ENCODE measurements around the gene GSTT2.
"Not testable (repeated sequence)": the region's sequence is repeated elsewhere in the genome, so short reads cannot be mapped to it uniquely, and the experiment has no call there.

Gene GSTT2

GRCh38 chr22:23997092-23997491, 17.2 kb downstream of the GSTT2 start:
- Histone ChIP-seq H3K9ac (ENCODE audit: low read depth, low read length) (no peak overlapping the region), H3K4me1 (ENCODE audit: insufficient read depth, low read length) (no peaks in the 10 kb centered on the region), H2AFZ (ENCODE audit: low read depth, low read length) (no peak overlapping the region), H4K20me1 (ENCODE audit: insufficient read depth, low read length) (no peaks in the 10 kb centered on the region), H3K4me3 (ENCODE audit: low read depth in 1 of 2, low read length in 2 of 2) (no peak overlapping the region), H3K4me2 (ENCODE audit: insufficient read depth, low read length) (no peak overlapping the region), H3K27ac (ENCODE audit: low read length) (no peak overlapping the region), H3K27me3 (ENCODE audit: insufficient read depth, low read length, poor library complexity) (no peaks in the 10 kb centered on the region), H3K9me3 (ENCODE audit: insufficient read depth, low read length, severe bottlenecking) (no peaks in the 10 kb centered on the region), H3K79me2 (ENCODE audit: insufficient read depth, low read length) (no peaks in the 10 kb centered on the region), H3K36me3 (ENCODE audit: insufficient read depth, low read length) (no peaks in the 10 kb centered on the region)
- no peak for ATAC-seq (ENCODE audit: insufficient read depth, low read depth)
- DNase-seq: no peak
- TF ChIP-seq EZH2 (IDR thresholded peaks at IDR 0.05; ENCODE audit: borderline replicate concordance, low read depth, low read length, severe bottlenecking) (no peak), CTCF (IDR thresholded peaks at IDR 0.05; ENCODE audit: borderline replicate concordance, extremely low read depth, low read length, poor library complexity, severe bottlenecking) (no peak)

GRCh38 chr22:23999779-24000178, 19.8 kb downstream of the GSTT2 start:
- H3K27me3 ChIP-seq (ENCODE audit: insufficient read depth, low read length, poor library complexity); H4K20me1 ChIP-seq (ENCODE audit: insufficient read depth, low read length); H3K36me3 ChIP-seq (ENCODE audit: insufficient read depth, low read length); H3K4me3 ChIP-seq (ENCODE audit: low read depth in 1 of 2, low read length in 2 of 2); H3K9me3 ChIP-seq (ENCODE audit: insufficient read depth, low read length, severe bottlenecking); H3K4me2 ChIP-seq (ENCODE audit: insufficient read depth, low read length); DNase-seq; H2AFZ ChIP-seq (ENCODE audit: low read depth, low read length); H3K4me1 ChIP-seq (ENCODE audit: insufficient read depth, low read length); ATAC-seq (ENCODE audit: insufficient read depth, low read depth); H3K27ac ChIP-seq (ENCODE audit: low read length); H3K9ac ChIP-seq (ENCODE audit: low read depth, low read length); H3K79me2 ChIP-seq (ENCODE audit: insufficient read depth, low read length): not testable (repeated sequence)

- TF ChIP-seq EZH2 (IDR thresholded peaks at IDR 0.05; ENCODE audit: borderline replicate concordance, low read depth, low read length, severe bottlenecking): no peak
- no peak for TF ChIP-seq CTCF (IDR thresholded peaks at IDR 0.05; ENCODE audit: borderline replicate concordance, extremely low read depth, low read length, poor library complexity, severe bottlenecking)
- no peaks in the 10 kb centered on the region for H3K9me3 ChIP-seq (ENCODE audit: insufficient read depth, low read length, severe bottlenecking)
- H4K20me1 ChIP-seq (ENCODE audit: insufficient read depth, low read length): no peaks in the 10 kb centered on the region
- no peak overlapping the region for H3K27ac ChIP-seq (ENCODE audit: low read length)
- H3K4me3 ChIP-seq (ENCODE audit: low read depth in 1 of 2, low read length in 2 of 2): no peak overlapping the region
- ATAC-seq (ENCODE audit: insufficient read depth, low read depth) (no peak), DNase-seq (no peak)
- no peaks in the 10 kb centered on the region for H3K4me1 ChIP-seq (ENCODE audit: insufficient read depth, low read length)
- no peak overlapping the region for H3K4me2 ChIP-seq (ENCODE audit: insufficient read depth, low read length)
- no peaks in the 10 kb centered on the region for H3K36me3 ChIP-seq (ENCODE audit: insufficient read depth, low read length)
- no peaks in the 10 kb centered on the region for H3K27me3 ChIP-seq (ENCODE audit: insufficient read depth, low read length, poor library complexity)
- H3K79me2 ChIP-seq (ENCODE audit: insufficient read depth, low read length): no peaks in the 10 kb centered on the region
- H2AFZ ChIP-seq (ENCODE audit: low read depth, low read length): no peak overlapping the region
- no peak overlapping the region for H3K9ac ChIP-seq (ENCODE audit: low read depth, low read length)
Measured at GRCh38 chr22:24001314-24001713, 21.4 kb downstream of the GSTT2 start.

GRCh38 chr22:24002272-24002671, 22.3 kb downstream of the GSTT2 start:
- H4K20me1 ChIP-seq (ENCODE audit: insufficient read depth, low read length): no peaks in the 10 kb centered on the region
- H3K4me2 ChIP-seq (ENCODE audit: insufficient read depth, low read length): no peak overlapping the region
- DNase-seq: no peak
- no peaks in the 10 kb centered on the region for H3K27me3 ChIP-seq (ENCODE audit: insufficient read depth, low read length, poor library complexity)
- no peaks in the 10 kb centered on the region for H3K36me3 ChIP-seq (ENCODE audit: insufficient read depth, low read length)
- TF ChIP-seq CTCF (IDR thresholded peaks at IDR 0.05; ENCODE audit: borderline replicate concordance, extremely low read depth, low read length, poor library complexity, severe bottlenecking): no peak
- no peak for TF ChIP-seq EZH2 (IDR thresholded peaks at IDR 0.05; ENCODE audit: borderline replicate concordance, low read depth, low read length, severe bottlenecking)
- H3K79me2 ChIP-seq (ENCODE audit: insufficient read depth, low read length): no peaks in the 10 kb centered on the region
- H3K4me3 ChIP-seq (ENCODE audit: low read depth in 1 of 2, low read length in 2 of 2): no peak overlapping the region
- ATAC-seq (ENCODE audit: insufficient read depth, low read depth): no peak
- no peak overlapping the region for H3K27ac ChIP-seq (ENCODE audit: low read length)
- no peak overlapping the region for H3K9ac ChIP-seq (ENCODE audit: low read depth, low read length)
- no peaks in the 10 kb centered on the region for H3K4me1 ChIP-seq (ENCODE audit: insufficient read depth, low read length)
- H2AFZ ChIP-seq (ENCODE audit: low read depth, low read length): no peak overlapping the region
- H3K9me3 ChIP-seq (ENCODE audit: insufficient read depth, low read length, severe bottlenecking): no peaks in the 10 kb centered on the region

All from DND-41 (cell line).